Left lobe of liver (tissue), 2 donors: ENCODE measurements around the gene MAGI2. TPM values are rescaled to one million over a fixed set of nuclear protein-coding genes. Genes with fewer than 3 reads are reported as not detected.
A peak's percentile ranks its signal among the peaks of the same experiment; 100 is the strongest.

ENCODE experiments used
- ATAC-seq: fragments of 200-7000 bp; cut with Tn5 transposase; one replicate; pipeline ENCODE4 v1.9.1; 2020; ENCODE audit warnings: mild to moderate bottlenecking, moderate library complexity
- DNase-seq: peaks from one replicate; pipeline ENCODE4 v3.0.0-alpha.2; 2020; ENCODE audit warnings: low spot score
- total RNA-seq: library from RNA; stranded (reverse); gene quantifications from one replicate; pipeline ENCODE4 v1.2.1, GENCODE V29; 2021
- donor health status: DM: no; HTN: no; CAD: no; lungs with moderate emphysema.
- donor health status: DM: no; HTN: yes; CAD: no.

MAGI2 gene
- total RNA-seq, 1 donor from 2014 or later: 2.9 TPM

DNA sequence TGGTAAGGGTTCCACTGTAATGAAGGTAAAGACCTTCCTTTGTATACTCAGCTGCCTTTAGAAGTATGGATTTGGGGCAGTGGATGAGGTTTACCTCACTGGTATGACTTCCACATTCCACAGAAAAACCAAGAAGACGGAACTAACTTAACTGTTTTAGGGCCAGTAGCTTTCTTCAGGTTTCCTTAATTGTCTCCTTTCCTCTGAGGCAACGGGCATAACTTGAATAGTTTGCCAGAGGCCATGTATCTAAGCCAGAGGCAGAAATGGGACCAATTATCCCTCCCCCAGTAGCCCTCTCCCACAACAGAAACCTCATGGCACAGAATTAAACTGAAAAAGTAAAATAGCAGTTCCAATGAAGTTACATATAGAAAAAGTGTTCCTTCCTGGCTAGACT lies 1373.2 kb downstream of the MAGI2 start:
- ATAC-seq (no peak), DNase-seq (no peak)

DNA sequence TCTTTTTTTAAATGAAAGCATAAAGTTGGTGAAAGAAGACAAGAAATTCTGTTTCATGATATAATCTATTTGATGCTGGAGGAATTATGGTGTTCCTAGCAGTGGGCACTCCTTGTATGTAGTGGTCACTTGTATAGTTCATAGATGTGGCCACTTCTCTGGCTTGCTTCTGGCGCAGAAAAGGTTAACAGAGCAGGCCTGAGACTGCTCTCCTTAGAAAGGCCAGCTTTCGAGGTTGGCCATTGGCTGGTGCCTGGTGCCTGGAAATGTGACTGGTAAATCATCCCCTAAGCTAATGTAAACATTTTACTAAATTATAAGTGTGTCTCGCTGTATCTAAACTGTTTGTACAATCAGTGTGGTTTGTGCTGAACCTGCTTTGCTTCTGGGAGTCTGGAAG lies 1378.8 kb downstream of the MAGI2 start:
- ATAC-seq: no peak
- DNase-seq: no peak

DNA sequence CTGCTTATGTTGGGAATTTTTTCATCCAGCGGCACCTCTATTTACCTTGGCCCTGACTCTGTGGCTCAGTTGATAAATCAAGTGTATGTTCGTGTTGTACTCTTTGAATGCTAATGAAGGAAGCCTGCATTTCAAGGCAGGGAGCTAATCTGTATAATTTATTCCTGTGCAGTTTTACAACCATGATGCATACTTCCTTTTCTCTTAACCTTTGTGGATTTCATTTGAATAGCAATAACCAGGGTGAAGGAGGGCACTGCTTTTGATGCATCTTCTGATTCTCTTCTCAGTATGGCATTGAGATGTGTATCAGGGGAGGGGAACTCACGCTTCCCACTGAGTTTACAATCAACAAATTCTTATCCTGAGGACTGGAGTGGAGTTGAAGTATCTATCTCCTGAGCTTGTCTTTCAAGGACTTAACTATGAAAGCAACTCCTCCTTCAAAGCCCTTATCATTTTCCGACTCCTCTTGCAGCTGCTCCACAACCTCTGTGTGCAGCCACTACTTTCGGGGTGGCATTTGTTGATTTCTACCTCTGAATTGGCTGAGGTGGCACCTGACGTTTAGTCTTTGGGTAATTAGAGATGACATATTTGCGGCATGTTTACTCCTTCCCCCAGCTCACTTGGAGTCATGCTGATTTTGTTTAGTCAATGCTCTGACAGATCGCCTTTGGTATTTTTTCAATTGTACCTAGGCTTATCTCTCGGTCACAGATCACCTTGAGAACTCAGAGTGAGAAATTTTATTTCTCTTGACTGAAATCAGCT lies 1379.7 kb downstream of the MAGI2 start:
- no peak for DNase-seq
- ATAC-seq: no peak

DNA sequence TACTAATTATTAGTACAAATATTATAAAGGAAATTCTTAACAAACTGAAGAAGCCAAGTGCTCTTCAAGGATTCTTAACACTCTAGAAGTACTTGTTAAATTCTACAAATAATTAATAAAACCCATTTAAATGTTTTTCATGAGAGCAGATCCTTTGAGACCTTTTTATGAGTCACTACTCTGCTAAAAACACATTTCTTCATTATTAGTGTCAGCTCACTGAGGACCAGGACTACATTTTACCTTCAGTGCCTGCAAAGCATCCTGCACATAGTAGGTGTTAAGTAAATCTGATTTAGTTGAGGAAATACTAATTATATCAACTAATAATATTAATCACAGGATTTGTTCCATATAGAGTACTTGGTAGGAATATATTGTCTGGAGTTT lies 1381.3 kb downstream of the MAGI2 start:
- ATAC-seq (no peak), DNase-seq (no peak)

DNA sequence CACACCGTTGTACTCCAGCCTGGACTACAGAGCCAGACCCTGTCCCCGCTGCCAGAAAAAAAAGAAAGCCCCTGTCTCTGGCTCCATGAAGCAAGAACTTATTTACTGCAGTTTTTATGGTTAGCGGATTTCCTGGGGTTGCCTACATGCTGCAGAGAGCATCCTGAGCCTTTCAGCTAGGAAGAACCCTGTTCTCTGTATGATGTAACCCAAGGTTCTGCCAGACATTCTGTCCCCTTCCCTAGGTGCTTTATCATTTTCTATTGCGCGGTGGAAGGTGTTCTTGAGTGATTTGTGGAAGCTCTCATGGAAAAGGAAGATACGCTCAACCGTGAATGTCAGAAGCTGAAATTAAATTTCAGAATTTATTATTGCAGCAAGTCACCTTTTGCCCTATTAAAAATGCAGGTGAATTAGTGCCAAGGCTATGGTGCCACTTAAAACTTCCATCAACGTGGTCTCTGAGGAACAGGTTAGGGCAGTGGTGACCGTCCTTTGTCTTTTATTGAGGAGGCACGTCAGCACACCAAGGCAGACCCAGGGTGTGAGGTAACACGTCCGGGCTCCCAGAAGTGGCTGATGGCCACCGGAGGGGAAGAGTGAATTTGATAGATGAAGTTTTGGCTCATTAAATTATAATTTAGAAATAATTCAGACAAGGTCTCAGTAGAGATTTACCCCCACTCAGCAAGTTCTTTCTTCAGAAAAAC lies 1381.8 kb downstream of the MAGI2 start:
- ATAC-seq (no peak), DNase-seq (no peak)

DNA sequence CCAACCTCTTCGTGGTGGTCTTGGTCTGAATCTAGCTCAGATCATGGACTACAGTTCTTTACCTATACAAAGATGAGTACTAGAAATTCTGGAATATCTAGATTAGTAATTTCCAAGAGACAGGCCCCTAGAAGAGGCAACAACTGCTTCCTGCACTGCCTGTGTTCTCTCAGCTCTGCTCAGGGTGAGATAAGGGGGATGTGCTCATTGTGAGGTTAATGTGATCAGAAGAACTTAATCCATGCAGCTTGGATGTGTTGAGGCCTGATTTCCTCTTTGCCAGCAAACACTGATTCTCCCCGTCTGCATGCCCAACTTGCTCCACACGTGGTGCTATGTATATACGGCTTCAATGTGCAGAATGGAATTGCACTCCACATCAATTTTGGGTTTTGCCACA lies 1386.9 kb downstream of the MAGI2 start:
- no peak for DNase-seq
- no peak for ATAC-seq

DNA sequence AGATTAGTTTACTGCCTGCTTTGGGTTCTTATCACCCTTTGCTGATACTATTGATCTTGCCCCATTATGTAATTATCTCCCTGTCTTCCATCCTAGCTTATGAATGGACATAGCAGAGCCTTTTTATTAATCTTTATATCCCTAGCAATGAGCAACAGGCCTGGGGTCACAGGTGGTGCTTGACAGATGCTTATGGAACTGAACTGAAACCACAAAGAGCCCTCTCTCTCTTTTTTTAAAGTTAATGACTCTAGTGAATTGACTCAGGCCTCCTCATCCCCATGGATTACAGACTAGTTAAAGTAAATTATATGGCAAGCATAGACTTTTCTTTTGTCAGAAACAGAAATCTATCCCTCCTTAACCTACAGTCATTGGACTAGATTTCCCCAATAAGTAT lies 1389.7 kb downstream of the MAGI2 start:
- no peak for ATAC-seq
- DNase-seq: no peak

DNA sequence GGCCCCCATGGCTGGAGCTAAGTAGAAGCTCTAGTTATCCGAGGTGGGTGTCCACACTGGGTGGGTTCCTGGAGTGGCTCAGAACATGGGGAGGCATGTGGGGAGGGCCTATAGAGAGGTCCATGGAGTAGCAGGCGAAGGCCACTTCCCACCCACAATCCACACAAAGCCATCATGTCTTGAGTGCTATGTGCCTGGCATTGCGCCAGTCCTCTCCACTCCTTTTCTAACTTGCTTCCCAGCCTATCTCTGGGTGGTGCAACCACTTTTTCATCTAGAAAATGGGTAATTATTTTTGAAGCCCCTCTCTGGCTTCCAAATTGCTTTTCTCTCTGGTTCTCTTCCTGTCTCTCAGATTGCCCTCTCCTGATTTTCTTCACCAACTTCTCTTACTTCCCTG lies 1391.3 kb downstream of the MAGI2 start:
- no peak for DNase-seq

DNA sequence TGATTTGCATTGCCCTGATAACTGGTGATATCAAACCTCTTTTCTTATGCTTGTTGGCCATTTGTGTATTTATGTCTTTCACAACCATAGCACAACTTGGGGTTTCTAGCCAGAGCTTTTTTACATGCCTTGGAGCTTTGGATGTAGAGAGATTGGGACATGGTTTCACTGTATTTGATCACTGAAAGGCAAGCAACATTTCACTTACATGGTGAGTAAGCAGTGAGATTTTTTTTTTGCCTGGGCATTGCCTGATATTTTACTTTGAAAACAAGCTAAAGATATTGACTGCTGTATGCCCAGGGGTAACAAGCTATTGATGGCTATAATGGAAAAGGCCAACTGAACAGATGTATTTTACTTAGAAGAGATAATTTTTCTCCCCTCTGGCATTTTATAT lies 1395.9 kb downstream of the MAGI2 start:
- ATAC-seq (no peak), DNase-seq (no peak)

More for the DNA sequence above, 1391.3 kb downstream of the MAGI2 start:
- ATAC-seq: no peak

DNA sequence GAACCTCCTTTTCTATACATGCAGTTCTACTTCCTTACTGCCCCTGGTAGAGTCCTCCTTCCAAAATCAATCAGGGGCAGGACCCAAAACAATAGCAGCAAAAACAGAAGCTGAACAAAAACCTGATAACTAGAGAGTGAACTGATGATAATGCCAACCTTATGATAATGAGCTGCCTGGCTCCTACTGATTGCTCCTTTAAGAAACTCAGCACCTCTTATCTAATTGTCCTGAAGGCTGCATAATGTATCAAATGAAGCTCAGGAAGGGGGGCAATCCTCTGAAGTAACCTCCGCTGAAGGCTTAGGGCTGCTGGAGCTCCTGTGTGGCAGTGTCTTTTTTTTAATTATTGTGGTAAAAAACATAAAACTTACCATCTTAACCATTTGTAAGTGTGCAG lies 1397.9 kb downstream of the MAGI2 start:
- no peak for ATAC-seq
- DNase-seq: no peak

DNA sequence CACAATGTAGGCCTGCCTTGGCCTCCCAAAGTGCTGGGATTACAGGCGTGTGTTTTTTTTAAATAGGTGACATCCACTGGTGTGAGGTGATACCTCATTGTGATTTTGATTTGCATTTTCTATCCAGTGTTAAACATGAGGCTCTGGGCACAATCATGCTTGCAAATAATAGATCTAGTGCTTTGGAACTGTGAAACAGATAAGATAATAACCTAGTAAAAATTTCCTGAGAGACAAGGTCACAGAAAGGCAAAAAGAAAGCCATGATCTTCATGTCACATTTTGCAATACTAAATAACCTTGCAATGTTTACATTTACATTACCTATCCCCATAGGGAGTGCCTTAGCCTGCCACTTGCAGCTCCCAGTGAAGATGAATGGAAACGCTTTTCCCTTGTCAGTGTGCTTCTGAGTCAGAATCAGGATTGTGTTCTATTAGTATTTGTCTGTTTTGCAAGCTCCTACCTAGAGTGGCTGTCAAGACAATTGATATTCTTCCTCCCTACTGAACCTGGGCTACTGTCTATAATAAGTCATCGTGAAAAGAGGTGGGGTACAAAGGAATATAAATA lies 1398.4 kb downstream of the MAGI2 start:
- no peak for DNase-seq
- ATAC-seq: no peak

DNA sequence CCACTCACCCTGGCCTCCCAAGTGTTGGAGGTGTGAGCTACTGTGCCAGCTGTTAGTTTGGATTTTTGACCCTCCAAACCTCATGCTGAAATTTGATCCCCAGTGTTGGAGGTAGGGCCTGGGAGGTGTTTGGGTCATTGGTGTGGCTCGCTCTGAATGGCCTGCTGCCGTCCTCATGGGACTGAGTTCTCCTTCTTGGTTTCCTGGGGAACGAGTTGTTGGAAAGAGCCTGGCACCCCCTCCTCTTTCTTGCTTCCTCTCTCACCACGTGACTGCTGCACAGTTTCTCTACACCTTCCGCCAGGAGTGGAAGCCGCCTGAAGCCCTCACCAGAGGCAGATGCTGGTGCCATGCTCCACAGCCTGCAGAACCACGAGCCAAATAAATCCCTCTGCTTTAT lies 1401.4 kb downstream of the MAGI2 start:
- DNase-seq (no peak), ATAC-seq (no peak)

DNA sequence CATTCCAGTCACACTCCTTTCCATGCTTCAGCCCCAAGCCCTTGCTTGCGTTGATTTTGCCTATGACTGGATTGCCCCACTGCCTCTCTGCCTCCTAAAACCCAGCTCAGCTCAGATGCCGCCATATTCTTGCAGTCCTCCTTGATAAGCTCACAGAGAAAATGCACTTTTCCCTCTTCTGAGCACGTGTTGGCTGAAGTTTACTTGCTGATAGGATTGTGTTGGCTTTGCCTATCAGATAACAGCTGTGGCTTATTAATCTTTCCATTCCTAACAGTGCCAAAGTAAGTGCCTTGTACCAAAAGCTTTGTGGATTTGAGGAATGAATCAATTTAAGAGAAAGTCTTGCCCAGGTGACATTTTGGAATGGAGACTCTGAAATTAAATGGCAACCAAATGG lies 1405.7 kb downstream of the MAGI2 start:
- no peak for ATAC-seq
- no peak for DNase-seq

DNA sequence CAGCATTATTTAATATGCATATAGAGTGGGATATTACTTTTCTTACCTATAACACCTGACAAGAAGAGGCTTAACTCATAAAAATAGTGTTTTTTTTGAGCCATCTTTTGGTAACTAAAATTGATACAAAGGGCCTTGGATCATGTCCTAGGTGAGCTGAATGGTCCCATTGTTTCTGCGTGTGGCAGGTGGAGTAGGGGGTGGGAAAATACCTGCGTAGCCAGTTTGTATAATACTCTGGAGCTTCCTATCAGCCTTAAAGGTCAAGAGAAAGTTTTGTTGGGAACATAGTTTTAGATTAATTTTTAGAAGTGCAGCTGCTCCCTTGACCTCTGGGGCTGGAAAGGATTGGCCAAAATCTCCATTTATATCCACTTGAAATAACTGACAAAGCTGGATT lies 1410.3 kb downstream of the MAGI2 start:
- ATAC-seq (no peak), DNase-seq (no peak)

DNA sequence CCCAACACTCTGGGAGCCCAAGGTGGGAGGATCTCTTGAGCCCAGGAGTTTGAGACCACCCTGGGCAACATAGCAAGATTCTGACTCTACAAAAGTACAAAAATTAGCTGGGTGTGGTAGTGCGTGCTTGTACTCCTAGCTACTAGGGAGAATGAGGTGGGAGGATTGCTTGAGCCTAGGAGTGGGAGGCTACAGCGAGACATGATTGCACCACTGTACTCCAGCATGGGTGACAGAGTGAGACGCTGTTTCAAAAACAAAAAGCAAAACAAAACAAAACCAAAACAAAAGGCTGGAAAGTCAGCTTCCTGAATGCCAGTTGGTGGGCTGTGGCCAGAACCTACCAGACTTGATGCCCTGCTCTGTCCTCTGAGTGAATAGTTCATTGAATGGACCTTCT lies 1412.0 kb downstream of the MAGI2 start:
- no peak for ATAC-seq
- no peak for DNase-seq

DNA sequence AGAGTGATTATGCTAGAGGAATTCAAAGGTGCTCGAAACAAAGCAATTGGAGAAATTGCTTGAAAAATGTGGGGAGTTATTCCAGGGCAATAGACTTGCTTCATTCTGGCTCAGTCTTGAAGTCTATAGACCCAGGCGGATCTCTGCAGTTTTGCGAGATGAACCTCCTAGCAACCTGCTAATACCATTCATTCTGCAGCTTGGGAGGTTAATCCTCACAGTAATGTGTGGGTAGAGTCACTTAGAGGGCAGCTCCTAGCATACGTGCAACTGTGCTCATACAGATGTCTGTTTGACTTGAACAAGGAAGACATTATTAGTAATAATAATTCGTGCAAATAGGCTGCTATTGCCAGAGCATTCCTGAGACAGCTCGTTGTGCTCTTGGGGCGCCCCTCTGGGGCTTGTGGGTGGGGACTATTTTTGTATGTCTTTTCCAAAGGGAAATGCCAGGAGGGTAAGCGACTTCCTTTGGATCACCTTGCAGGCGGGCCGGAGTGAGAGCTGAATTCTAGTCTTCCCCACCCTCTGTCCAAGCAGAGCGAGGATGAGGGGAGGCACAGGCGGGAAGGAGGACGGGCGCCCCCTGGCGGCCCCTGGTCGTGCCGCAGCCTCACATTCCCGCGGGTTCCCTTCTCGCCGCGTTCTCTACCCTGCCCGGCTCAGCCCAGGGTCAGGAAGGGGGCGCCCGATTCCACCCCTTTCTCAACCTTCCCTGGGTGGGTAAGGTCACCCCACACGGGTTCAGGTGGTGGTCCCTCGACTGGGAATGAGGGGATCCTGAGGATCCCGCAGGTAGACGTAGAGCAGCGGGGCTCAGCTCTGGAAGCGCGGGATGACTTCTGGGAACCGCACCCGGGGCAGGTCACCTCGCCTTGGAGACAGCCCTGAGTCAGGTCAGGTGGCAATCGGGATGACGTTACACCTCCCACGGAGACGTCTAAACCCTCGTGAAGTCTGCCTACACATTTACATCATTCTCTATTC lies 1413.4 kb downstream of the MAGI2 start:
- DNase-seq: peak; percentile 53
- peak; percentile 97 for ATAC-seq

DNA sequence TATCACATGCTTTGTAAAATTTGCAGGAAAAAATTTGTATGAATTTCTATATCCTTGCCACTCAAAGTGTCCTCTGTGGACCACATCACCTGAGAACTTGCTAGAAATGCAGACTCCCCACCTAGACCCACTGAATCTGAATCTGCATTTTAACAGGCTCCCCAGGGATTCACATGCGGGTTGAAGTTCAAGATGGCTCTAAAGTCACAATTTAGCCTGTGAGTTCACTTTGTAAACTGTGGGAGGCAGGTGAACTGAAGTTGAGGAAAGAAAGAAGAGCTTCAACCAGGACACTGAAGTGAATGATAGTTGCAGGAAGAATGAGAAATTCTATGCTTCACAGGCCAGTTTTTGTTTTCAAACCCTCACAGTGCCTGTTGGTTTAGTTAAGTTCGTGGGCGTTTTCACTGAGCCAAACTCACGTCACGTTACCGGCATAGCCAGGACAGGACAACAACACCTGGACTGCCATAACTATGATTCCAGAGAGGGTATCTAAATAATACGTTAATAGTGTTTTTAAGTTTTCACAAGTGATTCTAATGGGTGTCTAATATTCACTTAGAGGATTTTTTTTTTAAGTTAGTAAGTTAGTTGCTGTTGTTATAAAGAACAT lies 1414.9 kb downstream of the MAGI2 start:
- DNase-seq (no peak), ATAC-seq (no peak)

DNA sequence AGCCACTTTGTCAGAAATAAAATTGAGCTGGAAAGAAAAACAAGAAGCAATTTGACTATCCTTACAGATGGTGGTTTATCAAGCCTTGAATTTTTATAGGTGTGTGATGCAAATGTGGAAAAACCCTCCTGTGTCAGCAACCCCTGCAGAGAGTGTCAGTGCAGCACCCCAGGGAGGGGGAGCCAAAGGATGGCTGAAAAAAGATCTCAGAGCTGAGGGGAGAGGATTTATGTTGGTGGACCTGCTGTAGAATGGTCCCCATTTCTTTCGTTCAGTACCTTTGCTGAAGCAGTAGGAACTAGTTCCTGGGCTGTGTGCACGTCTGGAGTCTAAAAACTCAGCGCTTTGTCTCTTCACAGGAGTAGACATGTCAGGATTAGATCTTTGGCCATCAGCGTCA lies 1415.9 kb downstream of the MAGI2 start:
- ATAC-seq (no peak), DNase-seq (no peak)

DNA sequence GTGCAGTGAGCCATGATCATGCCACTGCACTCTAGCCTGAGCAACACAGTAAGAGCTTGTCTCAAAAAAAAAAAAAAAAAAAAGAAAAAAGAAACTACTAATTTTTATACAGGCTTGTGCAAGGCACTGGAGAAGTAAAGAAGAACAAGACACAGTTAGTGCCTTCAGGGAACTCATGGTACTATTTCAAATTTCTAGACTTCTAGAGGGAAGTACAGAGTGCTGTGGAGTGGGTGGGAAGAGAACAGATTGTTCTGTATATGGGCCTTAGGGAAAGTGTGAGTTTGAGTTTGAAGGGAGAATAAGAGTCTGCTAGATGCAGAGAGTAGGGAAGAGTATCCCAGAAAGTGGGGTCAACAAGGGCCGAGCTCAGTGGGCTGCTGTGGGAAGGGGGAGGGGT lies 1420.1 kb downstream of the MAGI2 start:
- DNase-seq (no peak), ATAC-seq (no peak)

DNA sequence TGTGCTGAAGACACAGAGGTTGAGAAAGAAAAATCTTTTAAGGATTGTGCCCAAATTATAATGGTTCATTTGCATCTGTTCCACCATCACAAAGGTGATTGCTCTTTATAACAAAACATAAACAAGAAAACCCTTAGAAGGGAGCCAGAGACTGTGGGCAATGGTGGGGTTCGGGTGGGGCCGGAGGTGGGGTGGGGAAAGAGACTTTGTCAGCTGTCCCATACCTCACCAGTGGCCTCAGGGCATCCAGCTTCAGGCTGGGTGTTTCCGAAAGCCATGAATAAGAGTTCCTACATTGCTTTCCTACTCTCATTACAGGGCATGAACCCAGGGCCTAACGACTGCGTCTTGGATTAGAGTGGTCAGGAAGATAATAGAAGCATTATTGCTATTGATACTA lies 1427.0 kb downstream of the MAGI2 start:
- ATAC-seq (no peak), DNase-seq (no peak)

DNA sequence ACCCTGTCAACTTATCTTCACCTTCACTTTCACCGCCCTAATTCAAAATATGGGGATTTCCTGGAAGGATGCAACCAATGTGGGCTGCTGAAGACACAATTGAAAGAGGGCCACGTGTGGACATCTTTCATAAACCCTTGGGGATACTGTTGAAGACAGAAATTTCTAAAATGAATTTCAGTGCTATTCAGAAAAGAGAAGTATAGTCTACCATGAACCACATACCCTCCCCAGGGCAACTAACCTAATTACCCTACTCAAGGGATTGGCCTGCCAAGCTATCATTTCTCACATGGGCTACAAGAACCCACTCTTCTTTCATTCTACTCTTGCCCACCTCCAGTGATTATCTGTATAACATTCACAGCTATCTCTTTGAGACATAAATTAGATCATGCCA lies 1428.9 kb downstream of the MAGI2 start:
- ATAC-seq (no peak), DNase-seq (no peak)
